OCI-LY7 (cell line): ENCODE measurements around the gene GSKIP. TPM values are rescaled to one million over a fixed set of nuclear protein-coding genes. Genes with fewer than 3 reads are reported as not detected.

Experiments used
- BruUV-seq: library from RNA; stranded (reverse); fragments of 400-500 nt; replicated peaks from 2 replicates; lab custom pipeline; 2021; lab: Mats Ljungman, UMichigan
- CTCF ChIA-PET: fragments of 300-600 bp; sonication (Branson Sonifier 250); formaldehyde crosslinking; loops from one replicate; lab custom pipeline; 2022; ENCODE audit warnings: antibody characterized with exemption; ENCODE audit not compliant: unreplicated experiment; lab: Charles Lee
- POLR2A ChIA-PET: fragments of 300-600 bp; sonication (Branson Sonifier 250); formaldehyde crosslinking; loops from one replicate; lab custom pipeline; 2022; ENCODE audit warnings: antibody characterized with exemption; lab: Charles Lee
- DNase-seq: peaks from one replicate; pipeline ENCODE4 v3.0.0-alpha.2; 2015; ENCODE audit warnings: low spot score
- H2AFZ ChIP-seq: fragments of 200-600 bp; sonication (generic), shearing (Covaris generic); 2 replicates; pipeline ENCODE4 v1.6.1; 2014; ENCODE audit warnings: mild to moderate bottlenecking, antibody characterized with exemption, low read length, moderate library complexity
- H3K27ac ChIP-seq: fragments of 200-600 bp; sonication (generic); 2 replicates; pipeline ENCODE4 v1.5.1; 2014; ENCODE audit warnings: mixed run types, low read depth, mild to moderate bottlenecking, moderate library complexity, low read length, inconsistent platforms; ENCODE audit not compliant: poor library complexity, severe bottlenecking
- H3K36me3 ChIP-seq: fragments of 200-600 bp; sonication (generic); 2 replicates; pipeline ENCODE4 v1.6.1; 2014; ENCODE audit warnings: mild to moderate bottlenecking, antibody characterized with exemption, low read length, moderate library complexity, mixed read lengths; ENCODE audit not compliant: insufficient read depth
- H3K4me1 ChIP-seq: fragments of 200-600 bp; sonication (generic); 2 replicates; pipeline ENCODE4 v1.5.1; 2014; ENCODE audit warnings: mild to moderate bottlenecking, low read length; ENCODE audit not compliant: insufficient read depth, poor library complexity, severe bottlenecking
- H3K4me2 ChIP-seq: fragments of 200-600 bp; sonication (generic); 2 replicates; pipeline ENCODE4 v1.6.1; 2014; ENCODE audit warnings: mild to moderate bottlenecking, low read length
- H3K4me3 ChIP-seq: fragments of 200-600 bp; sonication (generic); 2 replicates; pipeline ENCODE4 v1.5.1; 2014; ENCODE audit warnings: mild to moderate bottlenecking, low read depth, low read length; ENCODE audit not compliant: poor library complexity, severe bottlenecking
- H3K79me2 ChIP-seq: fragments of 200-600 bp; sonication (generic); 2 replicates; pipeline ENCODE4 v1.6.1; 2016; ENCODE audit warnings: low read depth, mild to moderate bottlenecking, low read length, moderate library complexity, mixed read lengths; ENCODE audit not compliant: insufficient read depth
- H3K9me2 ChIP-seq: fragments of 200-600 bp; sonication (generic); 2 replicates; pipeline ENCODE4 v1.6.1; 2016; ENCODE audit warnings: mild to moderate bottlenecking, low read length, mixed read lengths; ENCODE audit not compliant: insufficient read depth
- H3K9me3 ChIP-seq: fragments of 200-600 bp; sonication (generic); 2 replicates; pipeline ENCODE4 v1.6.1; 2014; ENCODE audit warnings: mild to moderate bottlenecking, mixed run types, low read length, mixed read lengths
- H4K20me1 ChIP-seq: fragments of 200-600 bp; sonication (generic); 2 replicates; pipeline ENCODE4 v1.6.1; 2014; ENCODE audit warnings: mild to moderate bottlenecking, antibody characterized with exemption, low read length, moderate library complexity, mixed read lengths; ENCODE audit not compliant: insufficient read depth
- CTCF ChIP-seq: fragments of 200-600 bp; sonication (generic); conservative IDR thresholded peaks from 2 replicates; pipeline ENCODE4 v1.5.1; 2014; ENCODE audit warnings: mild to moderate bottlenecking, antibody characterized with exemption, low read length, moderate library complexity, mixed read lengths
- EZH2phosphoT487 ChIP-seq: fragments of 200-600 bp; sonication (generic); IDR thresholded peaks from 2 replicates; pipeline ENCODE4 v1.6.1; 2018; ENCODE audit warnings: low read depth, borderline replicate concordance, mild to moderate bottlenecking, mixed run types, antibody characterized with exemption, low read length, moderate library complexity, mixed read lengths
- intact Hi-C: fragments of 100-400 bp; cut with micrococcal nuclease; formaldehyde crosslinking; loops from one replicate; pipeline ENCODE4 v1.10.0; 2022; ENCODE audit not compliant: unreplicated experiment
- total RNA-seq, 2 experiments: library from RNA; depleted of rRNA in 1 of 2; stranded (reverse); fragments of >200 nt in 1 of 2; shearing (Covaris generic) in 1 of 2; gene quantifications; 2 replicates each; pipeline ENCODE4 v1.2.3, GENCODE V29; 2014 to 2022

The GSKIP gene
- total RNA-seq, 2 experiments from 2014 or later = 7.7 to 12.6 TPM

GRCh38 chr14:96407935-96408570 is 44.7 kb downstream of the GSKIP start:
- no peaks in the 10 kb centered on the region for H3K4me1 ChIP-seq
- DNase-seq = no peak
- intact Hi-C loops = no loop called here
- H3K9me2 ChIP-seq = no peaks in the 10 kb centered on the region
- H3K9me3 ChIP-seq = no peaks in the 10 kb centered on the region
- H2AFZ ChIP-seq = no peak overlapping the region
- no peaks in the 10 kb centered on the region for H3K79me2 ChIP-seq
- no peak overlapping the region for H3K27ac ChIP-seq
- CTCF ChIA-PET = no interaction called here
- H3K4me2 ChIP-seq = no peak overlapping the region
- no peaks in the 10 kb centered on the region for H4K20me1 ChIP-seq
- POLR2A ChIA-PET = interaction anchor here (0.6 kb wide), 1 partner anchor 37 kb away, joined by 3 read pairs; no protein-coding TSS in a partner anchor
- BruUV-seq = no TSS peak
- no peaks in the 10 kb centered on the region for H3K36me3 ChIP-seq
- H3K4me3 ChIP-seq = no peak overlapping the region
- TF ChIP-seq EZH2phosphoT487 (no peak), CTCF (no peak)

- no TSS peak for BruUV-seq
Measured at GRCh38 chr14:96408608-96409007, 45.3 kb downstream of the GSKIP start.

More at GRCh38 chr14:96408608-96409007, 45.3 kb downstream of the GSKIP start:
- H3K4me1 ChIP-seq = no peaks in the 10 kb centered on the region
- H3K36me3 ChIP-seq = no peaks in the 10 kb centered on the region
- H2AFZ ChIP-seq = no peak overlapping the region
- no peaks in the 10 kb centered on the region for H4K20me1 ChIP-seq
- DNase-seq = no peak
- intact Hi-C loops = no loop called here
- POLR2A ChIA-PET = interaction anchor here (0.5 to 0.6 kb wide), 2 partner anchors 38 to 456 kb away, joined by 3 to 4 read pairs; no protein-coding TSS in a partner anchor
- no peak overlapping the region for H3K27ac ChIP-seq
- no peak overlapping the region for H3K4me3 ChIP-seq
- CTCF ChIA-PET = no interaction called here
- H3K79me2 ChIP-seq = no peaks in the 10 kb centered on the region
- no peak overlapping the region for H3K4me2 ChIP-seq
- no peaks in the 10 kb centered on the region for H3K9me3 ChIP-seq
- no peaks in the 10 kb centered on the region for H3K9me2 ChIP-seq
- TF ChIP-seq CTCF (no peak), EZH2phosphoT487 (no peak)
